Lung (tissue), 12 donors: ENCODE results near the gene SNRK. TPM values are rescaled to one million over a fixed set of nuclear protein-coding genes. Genes with fewer than 3 reads are reported as not detected.

ENCODE experiments used
- ATAC-seq: fragments of 200-7000 bp; cut with Tn5 transposase; one replicate; pipeline ENCODE4 v1.9.1; 2020; ENCODE audit warnings: moderate number of reproducible peaks; ENCODE audit not compliant: insufficient read depth, low FRiP score
- DNase-seq, 3 donors: peaks; one replicate each; pipeline ENCODE4 v3.0.0-alpha.2; 2013 to 2017
- H3K27ac ChIP-seq, 2 donors: one replicate each; pipeline ENCODE4 v1.5.1; 2013; ENCODE audit warnings: mild to moderate bottlenecking in 2 of 2, moderate library complexity in 2 of 2, control low read depth in 1 of 2, inconsistent platforms in 1 of 2, low read depth in 1 of 2, low read length in 1 of 2
- H3K27me3 ChIP-seq, 3 donors: one replicate each; pipeline ENCODE4 v1.5.1; 2013; ENCODE audit warnings: low read length in 2 of 3; ENCODE audit not compliant: control insufficient read depth in 3 of 3, insufficient read depth in 3 of 3
- H3K36me3 ChIP-seq, 4 donors: one replicate each; pipeline ENCODE4 v1.5.1; 2013; ENCODE audit warnings: low read length in 4 of 4, mild to moderate bottlenecking in 1 of 4, moderate library complexity in 1 of 4; ENCODE audit not compliant: control insufficient read depth in 4 of 4, insufficient read depth in 4 of 4
- H3K4me1 ChIP-seq, 5 donors: one replicate each; pipeline ENCODE4 v1.5.1; 2013; ENCODE audit warnings: low read length in 5 of 5, mild to moderate bottlenecking in 2 of 5, moderate library complexity in 1 of 5; ENCODE audit not compliant: control insufficient read depth in 5 of 5, insufficient read depth in 5 of 5
- H3K4me3 ChIP-seq: one replicate; pipeline ENCODE4 v1.5.1; 2013; ENCODE audit warnings: mild to moderate bottlenecking, control low read depth, moderate library complexity
- H3K9ac ChIP-seq, 2 donors: one replicate each; pipeline ENCODE4 v1.5.1; 2013; ENCODE audit warnings: low read length in 2 of 2, control low read depth in 1 of 2; ENCODE audit not compliant: insufficient read depth in 1 of 2
- H3K9me3 ChIP-seq, 4 donors: one replicate each; pipeline ENCODE4 v1.5.1; 2013; ENCODE audit warnings: low read length in 3 of 4, mild to moderate bottlenecking in 1 of 4, moderate library complexity in 1 of 4; ENCODE audit not compliant: control insufficient read depth in 4 of 4, insufficient read depth in 3 of 4
- CTCF ChIP-seq: IDR thresholded peaks from 2 replicates; pipeline ENCODE4 v1.5.1; 2012; ENCODE audit warnings: mild to moderate bottlenecking; ENCODE audit errors: control extremely low read depth, extremely low read depth
- WGBS, 2 donors: extraction: QIAGEN DNeasy Blood & Tissue Kit; methylation state at CpG; one replicate each; pipeline ENCODE4 v1.1.7; 2013; 5-methylcytosine and 5-hydroxymethylcytosine counted together
- polyA plus RNA-seq, 2 donors: library from polyadenylated mRNA; stranded (reverse); fragments of 200-250 nt; gene quantifications; one replicate each; pipeline ENCODE4 v1.2.1, GENCODE V29; 2013
- total RNA-seq, 2 donors: library from RNA; depleted of rRNA in 1 of 2; stranded (reverse); fragments of >200 nt in 1 of 2; gene quantifications; one replicate each; pipeline ENCODE4 v1.2.1, GENCODE V29; 2014 to 2021
- donor health status: control.
- donor health status: control.
- donor health status: Bipolar disorder and iron deficiency.
- donor health status: healthy.
- donor health status: DM: yes; HTN: yes; CAD: no.

The SNRK gene
- total and polyA plus RNA-seq, 4 donors: 19.2 to 139 (median 45.6) TPM

- Histone ChIP-seq H3K9ac (no peak overlapping the region), H3K4me3 (no peak overlapping the region), H3K27ac (peak overlapping the region in 1 of 2 donors; percentile 17), H3K27me3 (no peaks in the 10 kb centered on the region), H3K36me3 (peaks cover 30 to 49% (median 36%) of the 10 kb centered on the region in 4 donors), H3K9me3 (peaks cover 0 to 3% (median 1%) of the 10 kb centered on the region in 4 donors), H3K4me1 (peaks cover 0 to 12% (median 0%) of the 10 kb centered on the region in 5 donors)
- ATAC-seq: no peak
- no peak for TF ChIP-seq CTCF
- no peak for DNase-seq
- WGBS, 2 donors: 90 to 96% methylated on average over 14 of the region's 14 CpGs
Observed at GRCh38 chr3:43346978-43347749, 60.8 kb downstream of the SNRK start.

GRCh38 chr3:43347774-43348173 is 61.4 kb downstream of the SNRK start:
- peaks cover 0 to 4% (median 1%) of the 10 kb centered on the region in 4 donors for H3K9me3 ChIP-seq
- no peaks in the 10 kb centered on the region for H3K27me3 ChIP-seq
- no peak overlapping the region for H3K4me3 ChIP-seq
- H3K9ac ChIP-seq: no peak overlapping the region
- DNase-seq (no peak), ATAC-seq (no peak)
- peaks cover 25 to 44% (median 31%) of the 10 kb centered on the region in 4 donors for H3K36me3 ChIP-seq
- H3K4me1 ChIP-seq: peaks cover 0 to 12% (median 0%) of the 10 kb centered on the region in 5 donors
- 97 to 98% methylated on average over 20 of the region's 20 CpGs for WGBS, 2 donors
- no peak for TF ChIP-seq CTCF
- H3K27ac ChIP-seq: no peak overlapping the region

- Histone ChIP-seq H3K4me1 (peaks cover 0 to 12% (median 0%) of the 10 kb centered on the region in 5 donors), H3K9ac (no peak overlapping the region), H3K27me3 (no peaks in the 10 kb centered on the region), H3K4me3 (no peak overlapping the region), H3K9me3 (peaks cover 0 to 4% (median 1%) of the 10 kb centered on the region in 4 donors), H3K27ac (no peak overlapping the region), H3K36me3 (peaks cover 25 to 44% (median 30%) of the 10 kb centered on the region in 4 donors)
- 96 to 98% methylated on average over 11 of the region's 11 CpGs for WGBS, 2 donors
- ATAC-seq: no peak
- DNase-seq: no peak
- TF ChIP-seq CTCF: no peak
Observed at GRCh38 chr3:43348350-43348749, 62.0 kb downstream of the SNRK start.
